H1 (cell line): ENCODE results near the gene PLXDC2. TPM values are rescaled to one million over a fixed set of nuclear protein-coding genes. Genes with fewer than 3 reads are reported as not detected.

ENCODE experiments used
- CTCF ChIA-PET: fragments of 300-600 bp; sonication (Branson Sonifier 250); formaldehyde crosslinking; loops from one replicate; lab custom pipeline; 2021; ENCODE audit not compliant: partially characterized antibody; lab: Charles Lee
- POLR2A ChIA-PET: fragments of 300-600 bp; sonication (Branson Sonifier 250); formaldehyde crosslinking; loops from one replicate; lab custom pipeline; 2021; ENCODE audit warnings: inconsistent platforms; ENCODE audit not compliant: partially characterized antibody; lab: Charles Lee
- DNase-seq, 2 experiments: peaks; one replicate each; pipeline versions ENCODE4 v3.0.0 to v3.0.0-alpha.2; 2010 to 2022; ENCODE audit warnings: low spot score in 2 of 2, low read depth in 1 of 2, mixed read lengths in 1 of 2
- FAIRE-seq: peaks from 2 replicates; lab custom pipeline; 2011; peaks lifted over from hg19 to GRCh38; lab: Jason Lieb, UNC
- H2AFZ ChIP-seq: 2 replicates; pipeline ENCODE4 v1.8.1; 2012; ENCODE audit warnings: low read length, inconsistent platforms
- H2AK5ac ChIP-seq: 2 replicates; pipeline ENCODE4 v1.6.1; 2013; ENCODE audit warnings: low read depth, low read length
- H2BK120ac ChIP-seq: replicated peaks from 2 replicates; pipeline ENCODE3; 2013; ENCODE audit warnings: low read depth, low read length, inconsistent platforms
- H2BK12ac ChIP-seq: 2 replicates; pipeline ENCODE4 v1.6.1; 2013; ENCODE audit warnings: low read depth, low read length
- H2BK15ac ChIP-seq: 2 replicates; pipeline ENCODE4 v1.6.1; 2013; ENCODE audit warnings: low read length
- H2BK20ac ChIP-seq: 2 replicates; pipeline ENCODE4 v1.6.1; 2013; ENCODE audit warnings: low read length
- H2BK5ac ChIP-seq: 2 replicates; pipeline ENCODE4 v1.6.1; 2013; ENCODE audit warnings: low read depth, low read length
- H3K14ac ChIP-seq: 2 replicates; pipeline ENCODE4 v1.6.1; 2013; ENCODE audit warnings: inconsistent platforms; ENCODE audit not compliant: insufficient read length
- H3K18ac ChIP-seq: 2 replicates; pipeline ENCODE4 v1.6.1; 2013; ENCODE audit warnings: low read length; ENCODE audit errors: extremely low read depth
- H3K23ac ChIP-seq: 2 replicates; pipeline ENCODE4 v1.6.1; 2013; ENCODE audit warnings: inconsistent platforms; ENCODE audit not compliant: insufficient read length
- H3K23me2 ChIP-seq: 2 replicates; pipeline ENCODE4 v1.6.1; 2013; ENCODE audit warnings: low read depth, low read length
- H3K27ac ChIP-seq: 2 replicates; pipeline ENCODE4 v1.6.1; 2011; ENCODE audit warnings: low read depth, low read length, inconsistent platforms
- H3K27me3 ChIP-seq, 4 experiments: replicated peaks in 1 of 4; 1 replicate in 1 of 4; 2 replicates in 3 of 4; pipeline versions ENCODE4 v1.6.1 to v1.8.1; 2011 to 2013; ENCODE audit warnings: low read length in 3 of 4, mild to moderate bottlenecking in 3 of 4, inconsistent platforms in 2 of 4, mixed read lengths in 2 of 4, moderate library complexity in 1 of 4; ENCODE audit not compliant: control insufficient read depth in 3 of 4, insufficient read depth in 3 of 4; ENCODE audit errors: extremely low read depth in 1 of 4
- H3K36me3 ChIP-seq, 4 experiments: 2 replicates each; pipeline versions ENCODE4 v1.6.1 to v1.8.1; 2011 to 2013; ENCODE audit warnings: mild to moderate bottlenecking in 4 of 4, low read length in 3 of 4, moderate library complexity in 2 of 4, control low read depth in 1 of 4, inconsistent platforms in 1 of 4; ENCODE audit not compliant: insufficient read depth in 4 of 4, control insufficient read depth in 2 of 4
- H3K4ac ChIP-seq: replicated peaks from 2 replicates; pipeline ENCODE3; 2013; ENCODE audit warnings: low read length, low read depth, mixed read lengths, inconsistent platforms; ENCODE audit not compliant: insufficient read length
- H3K4me1 ChIP-seq, 4 experiments: replicated peaks in 1 of 4; 1 replicate in 1 of 4; 2 replicates in 3 of 4; pipeline versions ENCODE4 v1.6.1 to v1.8.1; 2011 to 2013; ENCODE audit warnings: low read length in 3 of 4, inconsistent platforms in 2 of 4, mixed read lengths in 1 of 4; ENCODE audit not compliant: insufficient read depth in 4 of 4, control insufficient read depth in 3 of 4
- H3K4me2 ChIP-seq, 2 experiments: 2 replicates each; pipeline versions ENCODE4 v1.6.1 to v1.8.1; 2011 to 2013; ENCODE audit warnings: low read depth in 2 of 2, low read length in 2 of 2, control low read depth in 1 of 2, inconsistent platforms in 1 of 2, mild to moderate bottlenecking in 1 of 2; ENCODE audit not compliant: insufficient read depth in 1 of 2
- H3K4me3 ChIP-seq, 4 experiments: fragments of 200-600, 300-600 bp in 1 of 4; sonication (generic), shearing (Covaris generic), sonication (Bioruptor Twin) in 1 of 4; 2 replicates each; pipeline versions ENCODE4 v1.5.1 to v1.8.1; 2011 to 2016; ENCODE audit warnings: low read length in 4 of 4, low read depth in 3 of 4, control low read depth in 2 of 4, inconsistent platforms in 2 of 4, mild to moderate bottlenecking in 2 of 4, mixed read lengths in 1 of 4, moderate library complexity in 1 of 4; ENCODE audit not compliant: insufficient read depth in 2 of 4; ENCODE audit errors: extremely low read depth in 1 of 4
- H3K56ac ChIP-seq: replicated peaks from 2 replicates; pipeline ENCODE3; 2013; ENCODE audit warnings: low read depth, mild to moderate bottlenecking, mixed read lengths, low read length, inconsistent platforms; ENCODE audit not compliant: insufficient read length
- H3K79me1 ChIP-seq: 2 replicates; pipeline ENCODE4 v1.6.1; 2013; ENCODE audit warnings: low read depth, low read length, control low read depth
- H3K79me2 ChIP-seq, 2 experiments: 2 replicates each; pipeline versions ENCODE4 v1.6.1 to v1.8.1; 2012 to 2013; ENCODE audit warnings: low read length in 2 of 2, mild to moderate bottlenecking in 2 of 2, inconsistent platforms in 1 of 2; ENCODE audit not compliant: insufficient read depth in 2 of 2, control insufficient read depth in 1 of 2
- H3K9ac ChIP-seq, 4 experiments: replicated peaks in 1 of 4; 1 replicate in 1 of 4; 2 replicates in 3 of 4; pipeline versions ENCODE4 v1.6.1 to v1.8.1; 2011 to 2013; ENCODE audit warnings: low read depth in 3 of 4, low read length in 3 of 4, control low read depth in 2 of 4, mild to moderate bottlenecking in 2 of 4, moderate library complexity in 2 of 4, inconsistent platforms in 1 of 4; ENCODE audit errors: extremely low read depth in 1 of 4
- H3K9me3 ChIP-seq, 2 experiments: 2 replicates each; pipeline versions ENCODE4 v1.6.1 to v1.8.1; 2012 to 2013; ENCODE audit warnings: mild to moderate bottlenecking in 2 of 2, moderate library complexity in 2 of 2, control low read depth in 1 of 2, inconsistent platforms in 1 of 2, low read depth in 1 of 2, low read length in 1 of 2, mixed read lengths in 1 of 2; ENCODE audit not compliant: insufficient read depth in 2 of 2
- H4K20me1 ChIP-seq, 2 experiments: replicated peaks in 1 of 2; 2 replicates each; pipeline versions ENCODE3 to v1.8.1; 2011 to 2013; ENCODE audit warnings: inconsistent platforms in 2 of 2, low read length in 2 of 2, mild to moderate bottlenecking in 1 of 2; ENCODE audit not compliant: insufficient read depth in 2 of 2, control insufficient read depth in 1 of 2
- H4K5ac ChIP-seq: 2 replicates; pipeline ENCODE4 v1.6.1; 2013; ENCODE audit warnings: low read length, low read depth, mixed read lengths, inconsistent platforms; ENCODE audit not compliant: insufficient read length
- H4K8ac ChIP-seq: 2 replicates; pipeline ENCODE4 v1.8.0; 2013; ENCODE audit warnings: mild to moderate bottlenecking, moderate library complexity, low read length, inconsistent platforms; ENCODE audit not compliant: insufficient read depth; ENCODE audit errors: extremely low read depth
- H4K91ac ChIP-seq: replicated peaks from 2 replicates; pipeline ENCODE3; 2013; ENCODE audit warnings: low read length, mixed read lengths, inconsistent platforms; ENCODE audit not compliant: insufficient read length
- BACH1 ChIP-seq: IDR thresholded peaks from 2 replicates; pipeline ENCODE4 v1.6.1; 2012; ENCODE audit warnings: low read length, improper control_type of control experiment
- CREB1 ChIP-seq: IDR thresholded peaks from 2 replicates; pipeline ENCODE4 v1.6.1; 2012; ENCODE audit warnings: inconsistent platforms
- KDM1A ChIP-seq: fragments of 200-600, 300-600 bp; sonication (generic); IDR thresholded peaks from 2 replicates; pipeline ENCODE4 v1.7.1; 2016; ENCODE audit warnings: mild to moderate bottlenecking, low read length, borderline replicate concordance
- WGBS, 2 experiments: shearing (Covaris generic) in 1 of 2; methylation state at CpG; one replicate each; pipeline versions ENCODE4 v1.1.6 to v1.1.7; 2013 to 2015; ENCODE audit warnings: low lambda C conversion rate in 2 of 2, mixed read lengths in 2 of 2, inconsistent platforms in 1 of 2, low coverage in 1 of 2, missing lambda C conversion rate in 1 of 2; ENCODE audit not compliant: insufficient replicate concordance in 2 of 2, insufficient coverage in 1 of 2, insufficient read length in 1 of 2; ENCODE audit errors: extremely low coverage in 1 of 2, missing lambda C conversion rate in 1 of 2; 5-methylcytosine and 5-hydroxymethylcytosine counted together
- polyA plus RNA-seq, 7 experiments: library from polyadenylated mRNA; depleted of rRNA in 3 of 7; stranded (reverse) in 5 of 7; unstranded in 2 of 7; fragments of >200 nt in 5 of 7; fragments of 200-250 nt in 2 of 7; gene quantifications; 1 replicate in 5 of 7; 2 replicates in 1 of 7; 4 replicates in 1 of 7; pipeline versions ENCODE4 v1.2.1 to v1.2.3, GENCODE V29; 2011 to 2013; ENCODE audit warnings: missing spikeins in 2 of 7, mixed read lengths in 2 of 7
- total RNA-seq: library from RNA; stranded (reverse); fragmentation: NEBNext Ultra II Directional; extraction: Animal tissue kit (Norgen Biotek cat#: 25700); gene quantifications from 2 replicates; pipeline ENCODE4 v1.2.1, GENCODE V29; 2021
- TF ChIP-seq, protein P1 (sequence below): IDR thresholded peaks from 2 replicates; pipeline ENCODE4 v1.6.1; 2012; ENCODE audit warnings: inconsistent platforms

PLXDC2 gene
- total and polyA plus RNA-seq, 2 of the 8 experiments (the other 6 are each of a cell fraction or from before 2014, with no cell fraction given) = 23.0 to 40.5 TPM

DNA sequence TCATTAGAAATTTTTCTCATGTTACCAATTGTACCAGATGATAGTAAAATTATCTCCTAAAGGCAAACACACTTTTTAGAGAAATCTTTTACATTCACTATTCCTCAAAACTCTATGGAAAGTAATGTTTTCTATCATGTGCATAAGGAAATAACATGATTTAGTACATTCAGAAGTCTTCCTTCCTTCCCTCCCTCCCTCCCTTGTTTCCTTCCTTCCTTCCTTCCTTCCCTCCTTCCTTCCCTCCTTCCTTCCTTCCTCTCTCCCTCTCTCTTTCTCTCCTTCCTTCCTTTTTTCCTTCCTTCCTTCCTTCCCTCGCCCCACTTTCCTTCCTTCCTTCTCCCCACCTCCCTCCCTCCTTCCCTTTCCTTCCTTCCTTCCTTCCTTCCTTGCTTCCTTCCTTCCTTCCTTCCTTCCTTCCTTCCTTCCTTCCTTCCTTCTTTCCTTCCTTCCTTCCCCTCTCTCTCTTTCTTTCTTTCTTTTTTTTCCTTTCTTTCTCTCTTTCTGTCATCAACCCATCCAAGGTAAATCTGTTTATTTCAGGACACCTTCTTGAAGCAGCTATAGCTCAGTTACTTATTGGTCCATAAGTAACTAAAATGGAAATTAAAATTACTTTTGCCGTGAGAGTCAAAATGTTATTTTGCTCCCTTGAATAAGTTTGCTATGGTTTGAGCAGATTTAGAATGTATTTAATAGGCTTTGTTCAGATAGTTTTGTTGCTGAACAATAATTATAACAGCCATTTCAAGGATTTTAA, 197.9 kb downstream of the PLXDC2 start:
- no peaks in the 10 kb centered on the region for H4K20me1 ChIP-seq
- no peaks in the 10 kb centered on the region for H3K27me3 ChIP-seq
- no peaks in the 10 kb centered on the region for H3K9me3 ChIP-seq
- peaks cover 3% of the 10 kb centered on the region; the same call in 1 of the 2 replicates for H3K79me1 ChIP-seq
- H2AK5ac ChIP-seq = no peak overlapping the region
- H2BK5ac ChIP-seq = no peak overlapping the region
- no peak overlapping the region for H3K9ac ChIP-seq
- H3K79me2 ChIP-seq = peaks cover 0 to 24% of the 10 kb centered on the region in 2 experiments; a peak in 1 of 4 replicates
- H3K4me3 ChIP-seq = no peak overlapping the region
- H3K36me3 ChIP-seq = 0 out of 8 replicates have a peak, but pooled peaks cover 0 to 4% (median 0%) of the 10 kb centered on the region in 4 experiments
- H3K27ac ChIP-seq = no peak overlapping the region
- no peak for DNase-seq
- no peak overlapping the region for H2AFZ ChIP-seq
- H2BK12ac ChIP-seq = no peak overlapping the region
- ChIA-PET POLR2A (no interaction called here), CTCF (interaction anchor here (0.6 kb wide), 1 partner anchor 195 kb away, joined by 4 read pairs; no protein-coding TSS in a partner anchor)
- H4K8ac ChIP-seq = no peak overlapping the region
- H3K14ac ChIP-seq = no peak overlapping the region
- H3K56ac ChIP-seq = no peak overlapping the region
- no peak overlapping the region for H3K23ac ChIP-seq
- no peak overlapping the region for H3K18ac ChIP-seq
- no peak for FAIRE-seq
- 55 to 92% methylated on average over 1 to 2 of the region's 2 CpGs for WGBS, 2 experiments
- H3K4me2 ChIP-seq = no peak overlapping the region
- H4K91ac ChIP-seq = no peak overlapping the region
- H2BK20ac ChIP-seq = no peak overlapping the region
- no peak overlapping the region for H2BK120ac ChIP-seq
- TF ChIP-seq BACH1 (no peak), CREB1 (no peak), KDM1A (no peak)
- TF ChIP-seq, protein P1, sequence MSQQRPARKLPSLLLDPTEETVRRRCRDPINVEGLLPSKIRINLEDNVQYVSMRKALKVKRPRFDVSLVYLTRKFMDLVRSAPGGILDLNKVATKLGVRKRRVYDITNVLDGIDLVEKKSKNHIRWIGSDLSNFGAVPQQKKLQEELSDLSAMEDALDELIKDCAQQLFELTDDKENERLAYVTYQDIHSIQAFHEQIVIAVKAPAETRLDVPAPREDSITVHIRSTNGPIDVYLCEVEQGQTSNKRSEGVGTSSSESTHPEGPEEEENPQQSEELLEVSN = no peak
- H2BK15ac ChIP-seq = no peak overlapping the region
- no peak overlapping the region for H4K5ac ChIP-seq
- H3K23me2 ChIP-seq = no peaks in the 10 kb centered on the region
- H3K4ac ChIP-seq = no peak overlapping the region
- H3K4me1 ChIP-seq = no peaks in the 10 kb centered on the region
